Erythroblast (primary cell): ENCODE measurements around the gene PHC2.

Source experiments
- DNase-seq, 2 experiments: peaks; one replicate each; lab custom pipeline; 2025; lab: John Stamatoyannopoulos, UW
- GATA1 ChIP-seq: IDR thresholded peaks from 2 replicates; pipeline ENCODE4 v1.6.1; 2011; ENCODE audit warnings: low read depth, mild to moderate bottlenecking, control low read depth, low read length, moderate library complexity
- POLR2A ChIP-seq: IDR thresholded peaks from 2 replicates; pipeline ENCODE4 v1.6.1; 2011; ENCODE audit warnings: mild to moderate bottlenecking, low read length

PHC2 gene

DNA sequence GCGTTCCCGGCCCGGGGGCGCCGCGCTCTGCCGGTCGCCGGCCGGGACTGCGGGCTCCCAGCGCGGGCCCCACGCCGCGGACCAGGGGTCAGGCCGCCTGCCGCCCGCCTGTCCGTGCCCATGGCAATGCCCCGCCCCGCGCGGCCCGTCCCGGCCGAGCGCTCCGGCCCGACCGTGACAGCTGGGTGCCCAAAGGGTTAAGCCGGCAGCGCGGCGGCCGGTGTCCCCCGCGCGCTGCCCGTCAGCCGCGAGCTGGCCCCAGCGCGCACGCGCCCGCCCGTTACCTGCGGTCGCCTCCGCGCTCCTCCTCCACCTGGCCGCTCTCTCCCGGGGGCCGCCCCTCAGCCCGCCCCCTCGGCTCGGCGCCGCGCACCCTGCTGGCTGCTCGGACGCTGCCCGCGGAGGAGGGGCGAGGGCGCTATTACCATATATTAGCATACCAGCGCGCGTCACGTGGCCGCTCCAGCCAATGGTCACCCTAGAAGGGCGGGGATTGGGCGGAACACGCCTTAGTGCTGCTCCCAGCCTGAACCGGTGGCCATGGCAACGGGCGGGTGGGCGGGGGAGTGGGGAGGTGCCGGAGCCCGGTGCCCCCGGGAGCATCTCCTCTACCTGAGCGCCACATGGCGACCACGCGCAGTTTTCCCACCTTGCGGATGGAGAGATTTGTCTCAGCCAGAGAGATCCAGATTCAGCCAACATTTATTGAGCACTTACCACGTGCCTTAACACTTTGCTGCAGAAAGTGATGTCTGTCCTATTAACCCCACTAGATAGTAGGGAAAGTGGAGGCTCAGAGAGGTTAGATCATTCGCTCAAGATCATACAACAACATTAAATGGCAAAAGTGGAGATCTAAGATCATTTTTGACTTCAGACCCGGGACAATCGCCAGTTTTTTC lies at the start of gene PHC2:
TSS of gene PHC2 (minus strand) at position 404 of the 902 bp plus-strand sequence. CDS start 55,556 bp downstream, outside the sequence.
- DNase-seq, result peak; percentile 74 to 83
- TF ChIP-seq POLR2A, result no peak
- TF ChIP-seq GATA1, result no peak

- DNase-seq, result no peak
These were observed 46.6 kb upstream of the PHC2 start for GRCh38 chr1:33477451-33477850.

DNA sequence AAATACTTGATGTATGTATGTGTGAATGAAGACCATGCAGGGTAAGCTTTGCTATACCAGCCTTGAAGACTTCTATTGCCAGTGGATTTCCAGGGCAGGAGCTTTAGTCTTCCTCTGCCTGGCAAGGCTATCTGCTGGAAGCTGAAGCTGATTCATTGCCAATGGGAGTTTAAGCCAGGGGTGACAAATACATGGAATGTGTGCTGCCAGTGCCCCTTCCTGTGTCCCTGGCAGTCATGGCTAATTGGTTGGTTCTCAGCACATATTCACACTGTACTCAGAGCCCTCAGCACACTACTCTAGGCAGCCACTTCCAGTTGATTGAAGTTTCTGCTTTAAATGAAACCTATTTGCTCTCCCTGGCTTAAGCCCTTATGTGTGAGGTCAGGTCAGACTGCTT lies 43.0 kb upstream of the PHC2 start:
- no peak for DNase-seq
- TF ChIP-seq POLR2A (no peak), GATA1 (no peak)

More at GRCh38 chr1:33477451-33477850, 46.6 kb upstream of the PHC2 start:
- TF ChIP-seq GATA1, result no peak
- no peak for TF ChIP-seq POLR2A

DNA sequence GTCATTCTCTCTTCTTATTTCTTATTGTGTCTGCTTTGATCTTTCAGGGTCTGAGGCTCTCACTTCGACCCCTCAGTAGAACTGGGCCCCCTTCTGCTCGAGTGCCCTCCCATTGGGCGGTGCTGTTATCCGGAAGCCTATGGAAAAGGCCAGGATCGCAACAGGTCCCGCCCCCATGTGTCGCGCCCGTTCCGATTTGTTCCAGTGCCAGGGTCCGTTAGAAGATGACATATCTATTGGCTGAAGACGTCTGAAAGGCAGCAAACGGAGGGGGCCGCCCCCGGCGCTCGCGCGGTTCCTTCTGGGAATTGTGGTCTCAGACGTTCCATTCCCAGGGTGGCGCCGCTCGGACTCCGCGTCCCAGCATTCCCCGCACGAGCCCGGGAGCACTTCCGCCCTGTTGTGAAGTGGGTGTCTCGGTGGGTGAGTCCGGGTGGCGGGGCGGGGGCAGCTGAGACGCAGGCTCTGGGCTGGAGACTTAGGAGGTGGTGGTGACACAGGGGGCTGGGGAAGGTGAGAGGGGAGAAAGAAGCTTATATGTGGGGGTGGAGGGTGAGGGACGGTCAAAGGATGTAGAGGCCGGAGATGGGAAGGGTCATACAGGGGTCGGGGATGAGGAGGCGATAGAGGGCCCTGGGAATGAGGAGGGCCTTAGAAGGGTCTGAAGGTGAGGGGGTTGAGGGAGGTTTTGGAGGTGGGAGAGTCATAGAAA lies 41.5 kb upstream of the PHC2 start, which contains the start of gene ZSCAN20:
TSS of gene ZSCAN20 (plus strand) at position 377 of the 712 bp plus-strand sequence. CDS start 6,644 bp downstream, outside the sequence.
- peak; percentile 93 to 96 for DNase-seq
- TF ChIP-seq GATA1 (no peak), POLR2A (peak; percentile 43)

- DNase-seq, result peak in 1 of 2 experiments; percentile 14
- TF ChIP-seq GATA1, result no peak
- no peak for TF ChIP-seq POLR2A
These were observed 40.5 kb upstream of the PHC2 start for GRCh38 chr1:33471416-33471815.

GRCh38 chr1:33470495-33471012 lies 39.7 kb upstream of the PHC2 start:
- peak; percentile 68 to 73 for DNase-seq
- TF ChIP-seq POLR2A (no peak), GATA1 (no peak)

DNA sequence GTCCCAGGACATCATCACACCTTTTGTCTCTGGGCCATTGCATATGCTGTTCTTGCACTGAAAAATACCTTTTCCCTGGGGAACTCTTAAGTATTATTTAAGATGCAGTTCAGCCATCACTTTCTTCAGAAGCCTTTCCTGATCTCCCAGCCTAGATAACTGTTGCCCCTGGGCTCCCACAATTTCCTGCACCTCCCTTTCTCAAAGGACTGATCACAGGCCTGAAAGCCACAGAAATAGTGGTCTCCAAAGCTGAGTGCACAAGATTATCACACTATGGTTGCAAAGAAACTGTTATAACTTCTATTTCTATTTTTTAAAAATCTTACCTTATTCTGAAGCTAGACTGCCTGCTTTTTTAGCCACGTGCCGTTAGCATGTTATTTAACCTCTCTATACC lies 38.8 kb upstream of the PHC2 start:
- DNase-seq, result no peak
- TF ChIP-seq POLR2A (no peak), GATA1 (no peak)

DNA sequence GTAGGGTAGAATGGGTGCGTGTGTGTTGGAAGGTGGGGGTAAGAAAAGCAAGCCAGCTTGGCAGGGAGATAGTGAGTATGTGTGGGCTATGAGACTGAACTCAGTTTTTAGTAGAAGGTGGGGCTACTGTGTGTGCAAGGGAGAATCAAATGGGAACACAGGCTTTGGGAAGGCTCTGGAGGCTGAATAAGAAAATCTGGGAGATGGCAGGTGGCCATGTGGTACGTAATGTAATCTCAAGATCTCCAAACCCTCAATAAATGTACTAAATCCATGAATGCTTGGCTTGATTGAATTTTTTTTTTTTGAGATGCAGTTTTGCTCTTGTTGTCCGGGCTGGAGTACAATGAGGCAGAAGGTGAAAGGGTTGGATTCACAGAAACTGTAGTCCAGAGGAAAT lies 38.1 kb upstream of the PHC2 start:
- DNase-seq, result no peak
- TF ChIP-seq GATA1, result no peak
- TF ChIP-seq POLR2A, result no peak

DNA sequence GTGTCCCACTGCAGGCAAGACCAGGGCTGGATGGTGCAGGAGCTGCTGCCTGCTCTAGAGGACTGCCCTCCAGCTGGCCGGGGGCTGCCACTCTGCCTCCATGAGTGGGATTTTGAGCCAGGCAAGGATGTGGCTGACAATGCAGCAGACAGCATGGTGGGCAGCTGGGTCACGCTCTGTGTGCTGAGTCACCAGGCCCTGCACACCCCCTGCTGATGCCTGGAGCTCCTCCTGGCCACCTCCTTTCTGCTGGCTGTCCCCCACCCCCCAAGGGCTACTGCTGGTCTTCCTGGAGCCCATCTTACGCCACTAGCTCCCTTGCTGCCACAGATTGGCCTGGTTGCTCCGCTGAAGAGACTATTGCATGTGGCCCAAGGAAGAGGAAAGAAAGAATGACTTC lies 37.6 kb upstream of the PHC2 start:
- TF ChIP-seq POLR2A, result no peak
- TF ChIP-seq GATA1, result no peak
- no peak for DNase-seq

DNA sequence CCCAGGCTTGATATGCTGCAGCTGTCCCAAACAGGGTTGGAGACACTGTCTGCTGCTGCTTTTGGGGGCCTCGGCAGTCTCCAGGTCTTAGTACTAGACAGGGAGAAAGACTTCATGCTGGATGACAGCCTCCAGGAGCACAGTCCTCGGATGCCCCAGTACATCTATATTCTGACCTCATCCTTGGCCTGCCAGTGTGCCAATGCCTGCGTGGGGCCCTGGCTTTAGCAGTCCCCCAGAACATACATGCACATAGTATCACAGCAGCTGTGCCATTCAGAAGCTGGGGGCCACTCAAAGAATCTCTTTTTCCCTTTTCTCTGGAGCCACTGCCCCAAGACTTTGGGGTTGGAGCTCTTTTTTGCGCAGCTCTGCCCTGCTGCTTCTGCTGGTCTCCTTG lies 37.1 kb upstream of the PHC2 start:
- TF ChIP-seq POLR2A, result no peak
- TF ChIP-seq GATA1, result no peak
- no peak for DNase-seq

- TF ChIP-seq POLR2A, result no peak
- DNase-seq, result no peak
These were observed 35.3 kb upstream of the PHC2 start for GRCh38 chr1:33466159-33466558.

DNA sequence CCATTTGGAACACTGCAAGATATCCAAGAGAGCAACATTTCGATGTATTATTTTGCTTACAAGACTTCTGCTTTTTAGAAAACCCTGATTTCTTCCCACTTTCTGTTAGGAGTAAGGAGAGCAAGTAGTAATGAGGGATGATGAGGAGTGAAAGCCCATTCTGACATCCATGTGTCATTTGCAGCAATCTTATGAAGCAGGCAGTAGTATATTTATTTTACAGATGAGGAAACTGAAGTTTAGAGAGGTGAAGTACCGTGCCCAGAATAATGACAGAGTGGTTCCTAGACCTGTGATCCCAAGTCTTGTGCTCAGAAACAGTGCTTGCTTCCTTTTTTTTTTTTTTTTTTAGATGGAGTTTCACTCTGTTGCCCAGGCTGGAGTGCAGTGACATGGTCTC lies 34.4 kb upstream of the PHC2 start:
- TF ChIP-seq POLR2A (no peak), GATA1 (no peak)
- DNase-seq, result no peak

- DNase-seq, result no peak
These were observed 33.7 kb upstream of the PHC2 start for GRCh38 chr1:33464552-33464951.

More at GRCh38 chr1:33464552-33464951, 33.7 kb upstream of the PHC2 start:
- TF ChIP-seq GATA1 (no peak), POLR2A (no peak)
